ENCODE data around the gene SNF8.

SNF8 gene

DNA sequence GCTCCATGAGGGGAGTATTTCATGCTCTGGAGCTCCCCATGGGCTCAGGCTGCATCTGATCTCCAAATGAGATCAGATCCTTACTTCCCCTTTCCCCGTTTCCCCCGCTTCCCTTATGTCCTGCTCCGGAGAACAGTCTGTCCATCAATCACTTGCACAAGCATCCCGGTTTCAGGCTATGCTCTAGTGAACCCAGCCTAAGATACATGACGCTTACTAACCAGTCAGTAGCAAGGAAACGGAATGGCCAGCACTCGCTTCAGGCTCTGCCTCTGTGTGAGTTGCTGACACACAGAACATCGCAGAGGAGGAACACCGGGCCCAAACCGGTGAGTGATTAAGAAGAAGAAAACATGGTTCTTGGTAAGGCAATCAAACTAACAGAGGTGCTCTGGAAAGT is 61.5 kb downstream of the SNF8 start:
- no peak for DNase-seq (ENCODE audit: low spot score)

DNA sequence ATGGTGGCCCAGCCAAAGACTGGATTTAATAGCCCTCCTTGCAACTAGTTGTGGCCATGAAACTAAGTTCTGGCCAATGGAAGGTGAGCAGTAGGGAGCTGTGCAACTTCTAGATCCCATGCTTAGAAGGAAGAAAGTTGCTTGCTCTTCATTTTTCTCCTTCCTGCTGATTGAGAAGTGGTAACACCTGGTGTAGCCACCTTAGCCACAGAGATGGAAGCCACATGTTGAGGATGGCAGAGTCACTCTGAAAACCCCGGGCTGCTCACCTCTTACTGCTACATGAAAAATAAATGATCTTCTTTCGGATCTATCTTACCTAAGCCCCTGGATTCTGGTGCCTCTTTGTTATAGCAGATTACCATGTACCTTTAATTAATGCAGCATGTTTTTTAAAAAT is 62.4 kb downstream of the SNF8 start:
- DNase-seq (ENCODE audit: low spot score) = no peak
